Ishikawa (cell line): Measurements from ENCODE around the gene PMFBP1.

ENCODE experiments used
- CEBPB ChIP-seq: IDR thresholded peaks from 2 replicates; pipeline ENCODE4 v1.6.1; 2012
- CREB1 ChIP-seq: IDR thresholded peaks from 2 replicates; pipeline ENCODE4 v1.6.1; 2012; ENCODE audit warnings: low read depth
- EGR1 ChIP-seq: IDR thresholded peaks from 2 replicates; pipeline ENCODE4 v1.6.1; 2012
- REST ChIP-seq: IDR thresholded peaks from 2 replicates; pipeline ENCODE4 v1.6.1; 2012; ENCODE audit warnings: low read depth, mild to moderate bottlenecking
- TAF1 ChIP-seq: IDR thresholded peaks from 2 replicates; pipeline ENCODE4 v1.6.1; 2012; ENCODE audit warnings: low read depth, mild to moderate bottlenecking
- TCF12 ChIP-seq: IDR thresholded peaks from 2 replicates; pipeline ENCODE4 v1.6.1; 2012; ENCODE audit warnings: low read depth
- YY1 ChIP-seq: IDR thresholded peaks from 2 replicates; pipeline ENCODE4 v1.6.1; 2012; ENCODE audit warnings: low read depth

GRCh38 chr16:72120026-72120425 is 51.9 kb downstream of the PMFBP1 start:
- TF ChIP-seq EGR1 (no peak), REST (no peak), TAF1 (no peak), CEBPB (no peak), TCF12 (no peak), CREB1 (no peak), YY1 (no peak)
